ENCODE data around the gene DCAF7. TPM values are rescaled to one million over a fixed set of nuclear protein-coding genes. Genes with fewer than 3 reads are reported as not detected.

Gene DCAF7
- total RNA-seq, 1 experiment from 2014 or later: 144 TPM

DNA sequence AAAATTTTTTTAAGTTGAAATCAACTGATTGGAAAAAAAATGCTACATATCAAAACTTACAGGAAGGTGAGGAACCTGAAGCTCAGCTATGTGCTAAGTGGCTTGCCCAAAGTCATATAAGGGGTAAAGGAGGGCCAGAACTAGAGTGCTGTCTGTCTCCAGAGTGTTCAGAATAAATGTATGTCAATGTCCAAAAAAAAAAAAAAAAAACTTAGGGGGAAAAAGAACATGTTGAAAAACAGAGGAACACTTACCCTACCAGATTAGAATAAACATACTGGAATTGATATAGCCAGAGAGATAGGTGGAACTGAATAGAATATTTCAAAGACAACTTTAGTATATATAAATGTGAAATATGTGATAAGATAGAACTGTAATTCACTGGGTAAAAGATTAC, 11.5 kb downstream of the DCAF7 start:
- Histone ChIP-seq H3K4me2 (ENCODE audit: low read length) (no peak overlapping the region), H3K4me3 (replicated peaks in 1 of 2; ENCODE audit: low read depth in 1 of 2, low read length in 2 of 2) (no peak overlapping the region), H2AFZ (ENCODE audit: low read depth, low read length, poor library complexity, severe bottlenecking) (no peak overlapping the region), H3K79me2 (ENCODE audit: insufficient read depth, low read length) (peaks cover 88% of the 10 kb centered on the region), H3K9me2 (ENCODE audit: insufficient read depth) (no peaks in the 10 kb centered on the region), H3K27ac (ENCODE audit: low read depth, low read length) (no peak overlapping the region), H3K27me3 (ENCODE audit: insufficient read depth, low read length) (no peaks in the 10 kb centered on the region), H3K36me3 (ENCODE audit: control insufficient read depth in 1 of 2, insufficient read depth in 2 of 2, low read length in 2 of 2) (no peaks in the 10 kb centered on the region), H3K9ac (ENCODE audit: low read length) (no peak overlapping the region), H3K4me1 (ENCODE audit: control insufficient read depth in 1 of 2, insufficient read depth in 2 of 2, low read length in 2 of 2) (no peaks in the 10 kb centered on the region), H3K9me3 (ENCODE audit: control insufficient read depth in 1 of 2, insufficient read depth in 1 of 2, low read depth in 1 of 2, low read length in 2 of 2) (no peaks in the 10 kb centered on the region), H4K20me1 (ENCODE audit: insufficient read depth) (no peaks in the 10 kb centered on the region; the same call in 1 of the 2 replicates)
- TF ChIP-seq CBX3 (IDR thresholded peaks at IDR 0.05; ENCODE audit: low read depth): no peak
- TF ChIP-seq FOSL1 (IDR thresholded peaks at IDR 0.05; ENCODE audit: low read depth): no peak
- no peak for TF ChIP-seq SIN3A (IDR thresholded peaks at IDR 0.05; ENCODE audit: low read depth)
- TF ChIP-seq EZH2 (IDR thresholded peaks at IDR 0.05): no peak
- no peak for TF ChIP-seq ELF1 (IDR thresholded peaks at IDR 0.05; ENCODE audit: borderline replicate concordance, low read depth)
- no peak for TF ChIP-seq SRF (IDR thresholded peaks at IDR 0.05; ENCODE audit: low read depth)
- TF ChIP-seq SP1 (IDR thresholded peaks at IDR 0.05; ENCODE audit: low read depth): no peak
- TF ChIP-seq, protein P1, sequence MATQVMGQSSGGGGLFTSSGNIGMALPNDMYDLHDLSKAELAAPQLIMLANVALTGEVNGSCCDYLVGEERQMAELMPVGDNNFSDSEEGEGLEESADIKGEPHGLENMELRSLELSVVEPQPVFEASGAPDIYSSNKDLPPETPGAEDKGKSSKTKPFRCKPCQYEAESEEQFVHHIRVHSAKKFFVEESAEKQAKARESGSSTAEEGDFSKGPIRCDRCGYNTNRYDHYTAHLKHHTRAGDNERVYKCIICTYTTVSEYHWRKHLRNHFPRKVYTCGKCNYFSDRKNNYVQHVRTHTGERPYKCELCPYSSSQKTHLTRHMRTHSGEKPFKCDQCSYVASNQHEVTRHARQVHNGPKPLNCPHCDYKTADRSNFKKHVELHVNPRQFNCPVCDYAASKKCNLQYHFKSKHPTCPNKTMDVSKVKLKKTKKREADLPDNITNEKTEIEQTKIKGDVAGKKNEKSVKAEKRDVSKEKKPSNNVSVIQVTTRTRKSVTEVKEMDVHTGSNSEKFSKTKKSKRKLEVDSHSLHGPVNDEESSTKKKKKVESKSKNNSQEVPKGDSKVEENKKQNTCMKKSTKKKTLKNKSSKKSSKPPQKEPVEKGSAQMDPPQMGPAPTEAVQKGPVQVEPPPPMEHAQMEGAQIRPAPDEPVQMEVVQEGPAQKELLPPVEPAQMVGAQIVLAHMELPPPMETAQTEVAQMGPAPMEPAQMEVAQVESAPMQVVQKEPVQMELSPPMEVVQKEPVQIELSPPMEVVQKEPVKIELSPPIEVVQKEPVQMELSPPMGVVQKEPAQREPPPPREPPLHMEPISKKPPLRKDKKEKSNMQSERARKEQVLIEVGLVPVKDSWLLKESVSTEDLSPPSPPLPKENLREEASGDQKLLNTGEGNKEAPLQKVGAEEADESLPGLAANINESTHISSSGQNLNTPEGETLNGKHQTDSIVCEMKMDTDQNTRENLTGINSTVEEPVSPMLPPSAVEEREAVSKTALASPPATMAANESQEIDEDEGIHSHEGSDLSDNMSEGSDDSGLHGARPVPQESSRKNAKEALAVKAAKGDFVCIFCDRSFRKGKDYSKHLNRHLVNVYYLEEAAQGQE (IDR thresholded peaks at IDR 0.05; ENCODE audit: low read depth): no peak
- no peak for TF ChIP-seq ZFX (IDR thresholded peaks at IDR 0.05)
- no peak for TF ChIP-seq POLR2A (IDR thresholded peaks at IDR 0.05; ENCODE audit: borderline replicate concordance, extremely low read depth, insufficient read depth, insufficient read length)
- TF ChIP-seq CTCF (IDR thresholded peaks at IDR 0.05 in 2 of 3, conservative IDR thresholded peaks at IDR 0.05 in 1 of 3; ENCODE audit: borderline replicate concordance in 1 of 3, insufficient read depth in 1 of 3, low read depth in 2 of 3, low read length in 2 of 3): no peak
- no peak for TF ChIP-seq POLR2AphosphoS5 (IDR thresholded peaks at IDR 0.05; ENCODE audit: low read depth, low read length)
- TF ChIP-seq ATF3 (IDR thresholded peaks at IDR 0.05): no peak
- no peak for TF ChIP-seq ZNF274 (IDR thresholded peaks at IDR 0.05; ENCODE audit: low read depth, low read length)
- no peak for TF ChIP-seq MAX (IDR thresholded peaks at IDR 0.05)
- no peak for TF ChIP-seq CEBPB (IDR thresholded peaks at IDR 0.05; ENCODE audit: low read depth)
- no peak for ATAC-seq
- ChIA-PET CTCF (no interaction called here), RAD21 (ENCODE audit: low non-redundant PET in 1 of 2, low total read pairs in 2 of 2, uncharacterized antibody in 2 of 2, unreplicated experiment in 2 of 2) (no interaction called here), POLR2A (no interaction called here)
- no TSS peak for BruUV-seq (replicated peaks)
- DNase-seq (ENCODE audit: low read depth, low spot score): no peak
- intact Hi-C loops (cut with micrococcal nuclease): no loop called here
